Hypothalamus (tissue), 51 donors: Measurements from ENCODE around the gene TPCN2.

Experiments
- DNase-seq, 51 donors: peaks; one replicate each; lab custom pipeline; 2025; lab: John Stamatoyannopoulos, UW

Gene TPCN2

GRCh38 chr11:69010361-69010891 is 38.3 kb upstream of the TPCN2 start:
- DNase-seq = no peak

GRCh38 chr11:69010964-69011623 is 37.6 kb upstream of the TPCN2 start:
- DNase-seq = peak in 29 of 51 donors; percentile 13 to 71 (median 38)

GRCh38 chr11:69011624-69012091 is 37.1 kb upstream of the TPCN2 start:
- no peak for DNase-seq

DNA sequence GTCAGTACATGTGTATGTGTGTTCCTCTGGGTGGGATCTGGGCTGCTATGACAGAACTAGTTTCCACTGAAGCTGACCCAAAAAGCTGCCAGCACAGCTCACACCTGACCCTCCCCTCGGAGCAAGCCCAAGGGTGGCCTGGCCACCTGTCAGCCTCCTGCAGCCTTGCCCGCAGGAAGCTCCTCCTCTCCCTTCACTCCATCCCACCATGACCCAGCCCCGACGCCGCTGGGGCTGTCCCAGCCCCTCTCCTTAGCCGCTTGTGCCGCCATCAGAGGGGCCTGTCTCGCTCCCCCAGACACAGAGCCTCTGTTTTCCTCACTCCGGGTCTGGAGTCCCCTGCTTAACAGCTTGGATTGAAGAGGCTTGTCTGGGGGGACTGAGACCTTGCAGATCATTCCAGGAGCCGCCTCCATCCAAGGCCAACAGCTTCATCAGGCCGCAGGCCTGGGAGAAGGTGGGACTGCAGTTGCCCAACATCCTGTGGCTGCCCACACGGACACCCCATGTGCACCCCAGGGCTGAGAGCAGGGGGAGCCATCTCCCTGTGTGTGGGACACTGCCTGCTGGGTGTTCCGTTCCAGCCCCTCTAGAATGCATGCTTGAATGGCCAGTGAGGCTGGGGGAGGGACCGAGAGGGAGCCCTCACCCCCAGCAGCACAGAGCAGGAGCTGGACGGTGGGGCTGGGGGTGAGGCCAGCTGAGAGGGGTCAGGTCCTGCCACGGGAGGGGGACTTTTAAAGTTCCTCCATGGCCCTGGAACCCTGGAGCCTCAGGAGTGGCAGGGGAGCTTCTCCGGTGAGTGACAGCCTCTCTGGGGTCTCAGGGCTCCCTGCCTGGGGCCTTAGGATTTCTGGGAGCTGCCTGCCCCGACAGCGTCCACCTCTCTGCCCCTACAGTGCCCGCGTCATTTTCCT is 36.4 kb upstream of the TPCN2 start:
- DNase-seq = no peak

DNA sequence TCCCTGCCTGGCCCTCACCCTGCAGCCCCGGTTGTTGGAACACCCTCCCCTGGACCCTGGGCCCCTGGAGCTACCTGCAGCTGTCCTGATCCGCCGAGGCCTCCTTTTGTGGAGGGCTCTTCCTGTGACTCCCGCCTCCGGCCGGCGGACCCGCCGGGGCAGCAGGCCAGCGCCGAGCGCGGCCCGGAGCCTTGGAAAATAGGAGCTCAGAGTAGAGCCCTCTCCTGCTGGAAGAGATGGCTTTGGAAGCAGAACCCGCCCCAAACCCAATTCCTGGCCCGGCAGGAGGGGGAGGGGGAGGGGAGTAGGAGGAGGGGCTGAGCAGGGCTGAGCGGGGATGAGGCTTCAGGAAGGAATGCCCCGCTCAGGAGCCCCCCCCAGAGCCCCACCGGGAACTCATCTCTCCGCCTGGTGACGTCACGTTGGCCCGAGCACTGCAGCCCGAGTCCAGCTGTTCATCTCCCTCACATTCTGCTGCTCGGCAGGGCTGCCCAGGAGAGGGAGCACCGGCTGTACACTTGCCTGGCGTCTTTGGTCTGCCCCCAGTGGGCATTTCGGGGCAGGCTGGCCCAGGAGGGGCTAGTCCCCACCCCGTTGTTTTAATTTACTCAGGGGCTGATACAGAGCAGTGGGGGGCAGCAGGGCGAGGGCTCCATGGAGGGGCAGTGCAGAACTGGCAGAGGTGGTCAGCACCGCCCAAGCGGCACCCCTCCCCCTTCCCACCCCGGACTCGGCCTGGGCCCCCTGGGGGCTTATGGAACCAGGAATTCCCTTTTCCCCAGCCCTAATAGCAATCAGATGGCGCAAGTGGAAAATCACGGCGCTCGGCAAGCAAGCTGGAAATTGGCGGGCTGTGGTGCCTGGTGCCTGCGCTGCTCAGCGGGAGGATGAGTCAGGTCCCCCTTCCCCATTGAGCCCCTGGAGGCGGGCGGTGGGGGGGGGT is 35.5 kb upstream of the TPCN2 start, which contains the start of gene MRGPRF:
MRGPRF (minus strand) TSS at position 238 of the 943 bp plus-strand sequence. CDS start 3,345 bp downstream, outside the sequence.
- peak in 14 of 51 donors; percentile 12 to 64 (median 24) for DNase-seq

DNA sequence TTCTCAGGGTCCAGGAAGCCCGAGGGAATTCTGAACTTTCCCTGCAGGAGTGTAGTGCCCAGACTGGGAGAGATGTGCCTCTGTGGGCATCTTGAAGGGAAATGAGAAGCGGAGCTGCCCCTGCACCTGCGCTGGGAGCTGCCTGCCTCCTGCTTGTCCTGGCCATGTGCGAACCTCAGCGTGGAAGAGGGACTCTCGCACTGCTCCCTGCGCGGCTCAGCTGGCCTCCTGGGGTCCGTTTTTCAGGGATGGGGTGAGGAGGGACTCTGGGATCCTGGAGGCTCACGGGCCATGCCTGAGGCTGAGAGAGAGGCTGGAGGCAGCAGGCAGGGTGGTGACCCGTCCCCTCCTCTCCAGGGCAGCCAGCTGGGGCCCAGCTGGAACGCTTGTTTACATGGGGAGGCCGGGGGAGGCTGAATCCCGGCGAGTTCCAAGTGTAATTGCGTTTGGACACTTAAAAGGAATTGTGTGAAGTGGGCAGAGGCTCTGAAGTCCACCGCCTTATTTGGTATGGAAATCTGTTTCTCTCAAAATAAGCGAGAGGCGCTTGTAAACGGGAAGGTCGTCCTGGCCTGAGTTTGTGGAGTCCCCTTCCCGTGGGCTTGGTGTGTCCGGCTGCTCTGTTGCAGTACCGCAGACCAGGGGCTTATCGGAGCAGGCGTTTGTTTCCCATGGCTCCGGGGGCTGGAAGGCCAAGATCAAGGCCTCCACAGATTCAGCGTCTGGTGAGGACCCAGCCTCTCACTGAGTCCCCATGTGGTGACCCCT is 34.5 kb upstream of the TPCN2 start:
- no peak for DNase-seq

- no peak for DNase-seq
Measured at GRCh38 chr11:69014898-69015549, 33.7 kb upstream of the TPCN2 start.

DNA sequence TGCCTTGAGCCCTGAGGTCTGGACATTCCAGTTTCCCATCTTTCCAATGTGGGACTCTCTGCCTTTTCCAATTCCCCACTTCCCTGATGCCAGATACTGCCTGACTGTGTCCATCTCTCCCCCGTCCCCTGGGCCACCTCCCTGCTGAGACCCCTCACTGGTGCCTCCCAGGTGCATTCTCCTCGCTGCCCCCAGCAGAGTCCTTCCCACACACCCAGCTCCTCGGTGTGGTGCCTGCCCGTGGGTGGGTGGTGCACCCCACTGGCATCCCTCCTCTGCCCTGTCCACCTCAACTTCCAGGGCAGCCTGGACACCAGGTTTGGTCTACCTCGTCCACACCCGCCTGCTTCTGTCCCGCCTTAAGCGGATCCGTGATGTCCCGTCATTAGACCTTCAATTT is 30.8 kb upstream of the TPCN2 start:
- DNase-seq = no peak

GRCh38 chr11:69018924-69019323 is 29.8 kb upstream of the TPCN2 start:
- DNase-seq = peak in 3 of 51 donors; percentile 8 to 9 (median 9)

DNA sequence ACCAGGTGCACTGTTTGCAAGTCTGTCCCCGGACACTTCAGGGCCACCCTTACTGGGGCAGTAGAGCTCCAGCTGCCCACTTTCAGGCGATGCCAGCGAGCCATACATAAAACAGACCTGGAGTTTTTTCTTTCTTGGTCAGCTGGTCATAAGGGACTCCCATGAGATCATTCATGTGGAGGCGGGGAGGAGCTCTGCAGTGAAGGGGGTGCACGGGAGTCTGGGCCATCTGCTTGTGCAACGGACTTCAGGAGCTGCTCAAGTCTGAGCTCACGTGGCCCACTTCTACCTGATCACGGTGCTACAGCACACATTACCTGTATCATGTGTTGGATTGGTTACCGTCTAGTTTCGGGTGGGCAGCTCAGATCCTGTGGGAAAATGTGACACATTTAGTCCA is 26.5 kb upstream of the TPCN2 start:
- no peak for DNase-seq

GRCh38 chr11:69024509-69024908 is 24.2 kb upstream of the TPCN2 start:
- no peak for DNase-seq

DNA sequence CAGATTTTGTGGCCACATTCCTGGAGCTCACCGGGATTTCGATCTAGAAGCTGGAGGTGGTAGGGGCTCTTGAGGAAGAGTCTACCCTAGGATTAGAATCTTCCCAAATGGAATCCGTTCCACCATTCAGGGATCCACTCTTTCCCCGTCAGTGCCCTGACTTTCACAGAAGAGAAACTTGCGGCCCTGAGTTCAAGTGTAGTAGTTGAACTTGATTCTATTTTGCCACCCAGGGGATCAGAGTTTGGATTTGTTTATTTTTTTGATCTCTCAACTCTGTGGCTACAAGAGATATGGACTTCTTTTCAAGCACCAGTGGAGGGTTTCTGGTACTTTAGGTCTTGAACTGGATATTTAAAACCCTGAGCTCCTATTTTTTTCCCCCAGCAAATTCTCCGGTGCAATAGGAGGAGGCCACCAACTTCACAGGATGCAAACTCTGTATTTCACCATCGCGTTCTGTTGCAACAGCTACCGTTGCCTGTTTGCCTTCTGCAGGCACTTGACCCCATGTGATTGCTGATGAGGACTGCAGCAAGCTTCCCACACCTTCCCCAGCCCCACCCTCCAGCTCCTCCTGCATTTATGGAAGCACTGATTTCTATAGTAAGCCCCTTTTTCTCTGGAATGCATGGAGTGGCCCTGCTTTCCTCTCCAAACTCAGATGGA is 20.9 kb upstream of the TPCN2 start:
- DNase-seq = no peak

DNA sequence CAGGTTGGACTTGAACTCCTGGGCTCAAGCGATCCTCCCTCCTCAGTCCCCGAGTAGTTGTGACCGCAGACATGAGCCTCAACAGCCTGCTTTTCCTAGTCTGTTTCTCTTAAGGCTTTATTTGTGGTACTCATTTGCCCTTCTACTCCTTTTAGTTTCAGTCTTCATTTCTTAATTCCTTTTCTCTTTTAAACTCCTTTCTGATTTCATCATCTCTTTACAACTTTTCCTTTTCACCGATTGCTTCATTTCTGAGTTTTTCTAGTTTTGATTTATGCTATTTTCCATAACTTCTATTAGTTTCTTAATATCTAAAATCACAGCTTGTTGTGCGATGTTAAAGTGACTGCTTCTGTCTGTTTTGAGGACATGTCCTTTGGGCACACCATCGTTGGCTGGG is 18.4 kb upstream of the TPCN2 start:
- DNase-seq = no peak

GRCh38 chr11:69032833-69033232 is 15.9 kb upstream of the TPCN2 start:
- no peak for DNase-seq

DNA sequence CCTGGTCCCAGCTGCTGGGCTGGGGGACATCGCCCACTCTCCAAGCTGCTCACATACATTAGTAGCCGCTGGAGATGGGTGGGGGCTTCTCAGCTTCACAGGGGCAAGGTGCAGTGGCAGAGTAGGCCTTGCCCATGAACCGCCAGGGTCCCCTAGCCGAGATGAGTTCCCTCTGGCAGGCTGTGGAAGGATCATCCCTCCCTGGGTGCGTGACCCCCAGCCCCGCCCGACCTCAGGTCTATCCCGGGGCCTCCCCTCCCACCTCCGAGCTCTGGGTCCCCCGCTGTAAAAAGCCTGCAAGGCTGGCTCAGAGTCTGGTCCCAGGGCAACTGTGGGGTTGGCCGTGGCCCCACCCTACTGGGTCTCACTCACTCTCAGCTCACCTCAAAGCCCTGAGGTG is 15.3 kb upstream of the TPCN2 start:
- no peak for DNase-seq

- no peak for DNase-seq
Measured at GRCh38 chr11:69034123-69034867, 14.4 kb upstream of the TPCN2 start.

DNA sequence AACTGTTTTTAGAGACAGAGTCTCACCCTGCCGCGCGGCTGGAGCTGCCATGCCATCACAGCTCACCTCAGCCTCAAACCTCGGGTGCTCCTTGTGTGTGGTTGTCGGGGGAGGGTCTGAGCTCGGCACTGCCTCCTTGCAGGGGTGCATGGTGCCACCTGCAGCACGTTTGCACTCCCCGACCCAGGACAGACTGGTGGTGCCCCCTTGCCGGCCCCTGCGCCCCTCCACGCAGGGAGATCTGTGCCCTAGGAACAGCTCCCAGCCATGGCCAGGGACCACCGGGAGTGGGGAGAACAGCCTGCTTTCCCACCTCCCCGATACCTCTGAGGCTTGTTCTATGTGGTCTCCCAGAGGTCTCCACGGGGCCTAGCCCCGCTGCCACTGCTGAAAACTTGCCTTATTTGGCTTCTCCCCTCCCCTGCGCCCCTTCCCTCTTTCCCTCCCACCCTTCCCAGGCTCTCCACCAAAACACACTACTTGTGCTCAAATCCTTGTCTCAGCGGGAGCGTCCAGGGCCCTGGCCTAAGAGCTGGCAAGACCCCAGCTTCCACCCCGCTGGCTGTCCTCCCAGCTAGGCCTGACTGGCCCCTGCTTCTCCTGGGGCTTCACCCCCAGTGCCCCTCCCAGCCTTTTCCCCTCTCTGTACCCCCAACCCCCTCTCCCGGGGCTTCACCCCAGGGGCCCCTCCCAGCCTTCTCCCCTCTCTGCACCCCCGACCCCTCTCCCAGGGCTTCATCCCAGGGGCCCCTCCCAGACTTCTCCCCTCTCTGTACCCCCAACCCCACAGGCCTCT is 13.4 kb upstream of the TPCN2 start:
- DNase-seq = peak in 10 of 51 donors; percentile 14 to 34 (median 22)
